Astrocyte of the cerebellum (primary cell): ENCODE data around the gene RHBDD2.
A peak's percentile ranks its signal among the peaks of the same experiment; 100 is the strongest.
"Not testable (repeated sequence)": the region's sequence is repeated elsewhere in the genome, so short reads cannot be mapped to it uniquely, and the experiment has no call there.

ENCODE experiments used
- DNase-seq: peaks from one replicate; pipeline ENCODE4 v3.0.0-alpha.2; 2011; ENCODE audit warnings: low read depth
- H3K4me3 ChIP-seq: 2 replicates; pipeline ENCODE4 v1.5.1; 2011; ENCODE audit warnings: mild to moderate bottlenecking, low read depth, low read length, moderate library complexity
- in situ Hi-C: cut with HindIII; loops from 2 replicates; pipeline ENCODE4 v1.10.0; 2017; ENCODE audit warnings: low sequenced_read_pairs
- TF ChIP-seq, protein P1 (sequence below): IDR thresholded peaks from 2 replicates; pipeline ENCODE4 v1.5.1; 2012; ENCODE audit warnings: low read length, low read depth, moderate library complexity, mild to moderate bottlenecking; ENCODE audit errors: missing control alignments

Gene RHBDD2

DNA sequence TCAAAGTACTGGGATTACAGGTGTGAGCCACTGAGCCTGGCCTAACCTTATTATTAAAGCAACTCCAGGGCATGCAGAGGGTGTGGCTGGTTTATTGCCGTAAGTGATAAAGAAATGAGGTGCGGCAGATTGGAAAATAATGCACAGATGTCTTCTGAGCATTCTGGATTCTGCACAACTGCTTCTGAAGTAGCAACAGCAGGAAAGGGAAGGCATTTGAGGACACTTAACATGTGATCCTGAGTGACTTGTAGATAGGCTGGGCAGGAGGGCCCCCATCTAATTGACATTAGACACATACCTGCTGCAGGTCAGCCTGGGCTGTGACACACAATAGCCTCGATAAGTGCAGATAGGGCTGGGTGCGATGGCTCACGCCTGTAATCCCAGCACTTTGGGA lies 5.6 kb downstream of the RHBDD2 start:
- H3K4me3 ChIP-seq, result no peak overlapping the region
- in situ Hi-C loops, result no loop called here
- TF ChIP-seq, protein P1, sequence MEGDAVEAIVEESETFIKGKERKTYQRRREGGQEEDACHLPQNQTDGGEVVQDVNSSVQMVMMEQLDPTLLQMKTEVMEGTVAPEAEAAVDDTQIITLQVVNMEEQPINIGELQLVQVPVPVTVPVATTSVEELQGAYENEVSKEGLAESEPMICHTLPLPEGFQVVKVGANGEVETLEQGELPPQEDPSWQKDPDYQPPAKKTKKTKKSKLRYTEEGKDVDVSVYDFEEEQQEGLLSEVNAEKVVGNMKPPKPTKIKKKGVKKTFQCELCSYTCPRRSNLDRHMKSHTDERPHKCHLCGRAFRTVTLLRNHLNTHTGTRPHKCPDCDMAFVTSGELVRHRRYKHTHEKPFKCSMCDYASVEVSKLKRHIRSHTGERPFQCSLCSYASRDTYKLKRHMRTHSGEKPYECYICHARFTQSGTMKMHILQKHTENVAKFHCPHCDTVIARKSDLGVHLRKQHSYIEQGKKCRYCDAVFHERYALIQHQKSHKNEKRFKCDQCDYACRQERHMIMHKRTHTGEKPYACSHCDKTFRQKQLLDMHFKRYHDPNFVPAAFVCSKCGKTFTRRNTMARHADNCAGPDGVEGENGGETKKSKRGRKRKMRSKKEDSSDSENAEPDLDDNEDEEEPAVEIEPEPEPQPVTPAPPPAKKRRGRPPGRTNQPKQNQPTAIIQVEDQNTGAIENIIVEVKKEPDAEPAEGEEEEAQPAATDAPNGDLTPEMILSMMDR, result no peak
- DNase-seq, result no peak

DNA sequence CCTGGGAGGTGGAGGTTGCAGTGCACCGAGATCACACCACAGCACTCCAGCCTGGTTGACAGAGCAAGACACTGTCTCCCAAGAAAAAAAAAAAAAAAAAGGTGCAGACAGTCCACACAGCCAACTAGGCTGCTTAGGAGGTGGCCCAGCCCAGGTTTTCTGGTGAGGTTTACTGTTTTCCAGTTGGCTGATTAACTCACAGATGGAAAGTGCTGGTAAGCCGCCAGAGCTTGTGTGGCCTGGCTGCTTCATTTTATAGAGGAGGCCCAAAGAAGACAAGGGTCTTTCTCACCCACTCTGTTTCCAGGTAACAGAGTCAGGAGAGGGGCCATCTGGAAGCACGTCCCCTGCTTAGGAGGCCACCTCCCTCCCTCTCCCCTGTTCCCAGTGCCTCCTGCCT lies 6.2 kb downstream of the RHBDD2 start:
- TF ChIP-seq, protein P1, result no peak
- H3K4me3 ChIP-seq, result no peak overlapping the region
- in situ Hi-C loops, result no loop called here
- no peak for DNase-seq

DNA sequence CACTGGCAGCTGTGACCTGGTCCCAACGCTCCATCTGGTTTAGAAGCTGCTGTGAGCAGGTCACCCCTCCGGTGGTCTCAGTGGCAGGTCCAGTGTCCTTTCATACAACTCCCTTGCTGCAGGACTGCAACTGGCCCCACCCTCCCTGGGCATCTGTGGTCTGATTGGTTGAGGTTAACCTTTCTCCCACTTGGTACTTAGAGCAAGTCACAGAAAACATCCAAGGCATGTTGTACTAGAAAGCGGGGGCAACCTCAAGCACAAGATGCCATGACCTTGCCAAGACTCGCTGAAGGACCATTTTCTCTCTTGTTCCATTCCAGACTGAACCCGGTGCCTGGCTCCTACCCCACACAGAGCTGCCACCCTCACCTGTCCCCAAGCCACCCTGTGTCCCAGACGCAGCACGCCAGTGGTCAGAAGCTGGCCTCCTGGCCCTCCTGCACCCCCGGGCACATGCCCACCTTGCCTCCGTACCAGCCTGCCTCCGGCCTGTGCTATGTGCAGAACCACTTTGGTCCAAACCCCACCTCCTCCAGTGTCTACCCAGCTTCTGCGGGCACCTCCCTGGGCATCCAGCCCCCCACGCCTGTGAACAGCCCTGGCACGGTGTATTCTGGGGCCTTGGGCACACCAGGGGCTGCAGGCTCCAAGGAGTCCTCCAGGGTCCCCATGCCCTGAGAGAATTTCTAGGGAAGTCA lies 9.0 kb downstream of the RHBDD2 start:
- no peak overlapping the region for H3K4me3 ChIP-seq
- TF ChIP-seq, protein P1, result no peak
- in situ Hi-C loops, result no loop called here
- DNase-seq, result no peak

DNA sequence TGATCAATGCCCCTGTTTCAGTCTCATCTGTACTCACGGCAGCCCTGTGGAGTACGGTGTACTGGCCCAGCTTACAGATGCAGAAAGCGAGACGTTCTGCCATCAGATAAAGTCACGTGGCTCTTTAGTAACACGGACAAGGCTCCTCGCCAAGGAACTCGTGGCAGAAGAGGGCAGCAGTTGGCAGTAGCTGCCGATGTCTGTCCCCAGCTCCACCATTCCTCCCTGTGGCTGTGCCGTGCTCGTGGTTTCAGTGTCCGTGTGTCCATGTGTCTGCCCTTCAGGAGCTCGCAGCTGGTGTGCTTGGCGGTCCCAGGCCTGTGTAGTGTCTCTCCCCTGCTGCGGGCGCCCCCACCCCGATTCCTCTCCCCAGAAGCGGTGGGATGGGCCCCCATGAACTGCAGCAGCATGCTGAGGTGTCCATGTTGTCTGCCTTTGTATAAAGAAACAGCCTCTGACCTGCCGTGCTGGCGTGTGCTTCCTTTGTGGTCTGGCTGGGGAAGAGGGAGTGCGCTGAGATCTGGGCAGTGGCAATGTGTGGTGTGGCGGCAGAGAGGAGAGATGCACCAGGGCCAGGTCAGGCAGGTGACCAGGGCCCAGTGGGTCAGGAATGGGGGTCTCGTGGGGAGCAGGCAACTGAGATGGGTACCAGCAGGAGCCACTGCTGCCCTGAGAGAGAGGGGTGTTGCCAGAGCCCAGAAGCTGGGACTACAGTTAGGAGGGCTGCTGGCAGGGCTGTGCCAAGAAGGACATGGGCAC lies 9.8 kb downstream of the RHBDD2 start:
- TF ChIP-seq, protein P1, result no peak
- no peak overlapping the region for H3K4me3 ChIP-seq
- DNase-seq, result no peak
- in situ Hi-C loops, result no loop called here

DNA sequence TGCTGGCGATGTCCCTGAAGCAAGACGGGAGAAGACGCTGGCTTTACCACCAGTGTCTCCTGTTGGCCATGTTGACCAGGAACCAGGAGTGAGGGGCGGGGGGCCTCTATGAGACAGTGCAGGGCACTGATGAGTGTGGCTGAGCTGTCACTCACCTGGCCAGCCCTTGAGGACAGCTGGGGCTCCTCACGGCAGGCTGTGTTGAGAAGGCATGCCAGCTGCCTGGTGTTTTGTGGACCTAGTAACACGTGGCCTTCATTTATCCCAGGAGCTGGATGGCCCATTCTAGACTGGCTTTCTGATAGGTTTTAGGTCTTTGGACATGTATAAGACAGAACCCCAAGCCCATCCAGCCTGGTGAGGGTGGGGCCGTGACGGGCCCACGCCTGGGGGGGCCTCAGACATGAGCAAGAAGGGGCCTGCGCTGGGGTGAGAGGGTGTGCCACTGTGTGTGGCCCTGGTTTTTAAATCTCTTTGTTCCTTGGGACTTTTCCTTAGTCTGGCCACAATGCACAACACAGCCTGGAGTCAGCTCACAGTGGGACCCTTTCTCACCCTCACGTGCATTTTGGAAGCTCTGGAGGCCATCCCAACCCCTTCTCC lies 10.5 kb downstream of the RHBDD2 start:
- H3K4me3 ChIP-seq, result no peak overlapping the region
- TF ChIP-seq, protein P1, result no peak
- DNase-seq, result no peak
- in situ Hi-C loops, result no loop called here

DNA sequence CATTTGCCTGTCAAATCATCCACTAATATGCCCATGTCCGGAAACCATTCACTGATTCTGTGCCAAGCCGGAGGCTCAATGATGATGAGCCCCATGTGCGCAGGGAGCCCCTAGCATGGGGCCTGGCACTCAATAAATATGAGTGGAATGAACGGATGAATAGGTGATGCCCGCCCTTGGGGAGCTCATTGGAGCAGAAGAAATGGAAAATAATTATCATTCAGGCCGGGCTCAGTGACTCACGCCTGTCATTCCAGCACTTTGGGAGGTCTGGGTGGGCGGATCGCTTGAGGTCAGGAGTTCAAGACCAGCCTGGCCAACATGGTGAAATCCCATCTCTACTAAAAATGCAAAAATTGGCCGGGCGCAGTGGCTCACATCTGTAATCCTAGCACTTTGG lies 11.0 kb downstream of the RHBDD2 start:
- H3K4me3 ChIP-seq, result no peak overlapping the region

DNA sequence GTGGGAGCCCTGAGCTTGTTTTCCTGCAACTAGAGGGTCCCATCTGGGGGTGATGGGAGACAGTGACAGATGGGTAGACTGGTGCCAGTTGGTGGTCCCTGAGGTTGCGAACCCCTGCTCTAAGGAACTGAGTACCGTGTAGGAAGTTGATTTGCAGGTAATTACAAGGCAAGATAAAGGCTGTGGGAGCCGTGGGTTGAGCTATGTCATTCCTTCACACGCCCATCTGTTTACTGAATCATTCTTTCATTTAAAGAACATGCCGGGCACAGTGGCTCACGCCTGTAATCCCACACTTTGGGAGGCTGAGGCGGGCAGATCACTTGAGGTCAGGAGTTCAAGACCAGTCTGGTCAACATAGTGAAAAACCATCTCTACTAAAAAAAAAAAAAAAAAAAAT lies 12.4 kb downstream of the RHBDD2 start:
- DNase-seq, in situ Hi-C loops, H3K4me3 ChIP-seq: not testable (repeated sequence)

More for the DNA sequence above, 11.0 kb downstream of the RHBDD2 start:
- TF ChIP-seq, protein P1, result no peak
- peak; percentile 43 for DNase-seq
- in situ Hi-C loops, result no loop called here
